GM12873 (cell line): Measurements from ENCODE around the gene FRMD5.

Experiments used
- TF ChIP-seq, protein P1 (sequence below): IDR thresholded peaks from 2 replicates; pipeline ENCODE4 v1.5.1; 2012; ENCODE audit warnings: low read depth, mild to moderate bottlenecking, moderate library complexity, low read length, control low read depth; ENCODE audit not compliant: insufficient read depth; ENCODE audit errors: missing control alignments

The FRMD5 gene

DNA sequence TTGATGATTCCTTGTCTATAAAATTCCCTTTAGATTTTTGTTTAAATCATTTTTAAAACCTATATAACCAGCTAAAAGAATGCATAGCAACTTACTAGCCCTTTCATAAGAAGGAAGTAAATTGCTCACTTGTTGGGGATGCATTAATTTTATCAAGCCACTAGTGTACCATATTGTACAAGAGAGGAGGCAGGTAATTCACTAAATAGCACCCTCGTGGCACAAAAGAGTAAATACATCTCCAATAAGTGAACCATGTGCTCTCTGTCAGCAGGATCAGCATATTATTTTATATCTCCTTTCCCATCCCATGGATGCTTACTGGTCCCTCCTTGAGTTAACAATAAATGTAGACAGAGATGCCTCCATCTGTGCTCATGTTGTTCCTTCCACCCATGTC lies 34.3 kb downstream of the FRMD5 start:
- TF ChIP-seq, protein P1, sequence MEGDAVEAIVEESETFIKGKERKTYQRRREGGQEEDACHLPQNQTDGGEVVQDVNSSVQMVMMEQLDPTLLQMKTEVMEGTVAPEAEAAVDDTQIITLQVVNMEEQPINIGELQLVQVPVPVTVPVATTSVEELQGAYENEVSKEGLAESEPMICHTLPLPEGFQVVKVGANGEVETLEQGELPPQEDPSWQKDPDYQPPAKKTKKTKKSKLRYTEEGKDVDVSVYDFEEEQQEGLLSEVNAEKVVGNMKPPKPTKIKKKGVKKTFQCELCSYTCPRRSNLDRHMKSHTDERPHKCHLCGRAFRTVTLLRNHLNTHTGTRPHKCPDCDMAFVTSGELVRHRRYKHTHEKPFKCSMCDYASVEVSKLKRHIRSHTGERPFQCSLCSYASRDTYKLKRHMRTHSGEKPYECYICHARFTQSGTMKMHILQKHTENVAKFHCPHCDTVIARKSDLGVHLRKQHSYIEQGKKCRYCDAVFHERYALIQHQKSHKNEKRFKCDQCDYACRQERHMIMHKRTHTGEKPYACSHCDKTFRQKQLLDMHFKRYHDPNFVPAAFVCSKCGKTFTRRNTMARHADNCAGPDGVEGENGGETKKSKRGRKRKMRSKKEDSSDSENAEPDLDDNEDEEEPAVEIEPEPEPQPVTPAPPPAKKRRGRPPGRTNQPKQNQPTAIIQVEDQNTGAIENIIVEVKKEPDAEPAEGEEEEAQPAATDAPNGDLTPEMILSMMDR: no peak

DNA sequence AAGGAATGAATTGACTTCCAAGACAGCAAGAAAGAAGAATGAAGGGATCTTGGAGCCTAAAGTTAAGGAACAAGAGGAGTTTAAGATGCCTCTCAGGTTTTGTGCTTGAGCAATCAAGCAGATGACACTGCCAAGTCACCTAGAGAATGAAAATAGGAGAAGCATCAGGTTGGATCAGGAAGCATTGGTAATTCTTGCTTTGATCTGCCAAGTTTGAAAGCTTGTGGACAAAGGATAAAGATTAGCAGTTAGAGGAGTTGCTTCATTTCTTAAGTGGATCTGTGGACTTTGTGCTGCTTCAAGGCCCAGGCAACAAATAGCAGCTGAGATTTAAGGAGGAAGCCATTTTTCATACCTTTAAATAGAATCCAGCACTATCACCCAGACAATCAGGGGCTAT lies 35.6 kb downstream of the FRMD5 start:
- TF ChIP-seq, protein P1: no peak

DNA sequence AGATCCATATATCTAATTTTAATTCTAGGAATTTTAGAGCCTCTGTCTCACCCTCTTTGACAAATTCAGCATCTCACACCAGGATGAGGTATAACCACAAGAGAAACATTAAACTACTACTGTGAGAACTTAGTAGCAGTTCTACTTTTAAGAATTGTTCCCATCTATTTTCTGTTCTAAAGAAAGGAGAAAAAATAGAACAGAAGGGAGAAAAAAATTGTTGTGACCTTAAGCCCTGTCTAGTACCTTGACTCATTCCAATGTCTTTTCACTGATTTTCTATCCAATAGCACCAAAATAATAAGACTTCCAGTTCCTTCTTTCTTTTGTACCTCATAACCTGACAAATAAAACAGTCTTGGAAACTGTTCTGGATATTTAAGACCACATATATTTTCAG lies 37.0 kb downstream of the FRMD5 start:
- TF ChIP-seq, protein P1: no peak

DNA sequence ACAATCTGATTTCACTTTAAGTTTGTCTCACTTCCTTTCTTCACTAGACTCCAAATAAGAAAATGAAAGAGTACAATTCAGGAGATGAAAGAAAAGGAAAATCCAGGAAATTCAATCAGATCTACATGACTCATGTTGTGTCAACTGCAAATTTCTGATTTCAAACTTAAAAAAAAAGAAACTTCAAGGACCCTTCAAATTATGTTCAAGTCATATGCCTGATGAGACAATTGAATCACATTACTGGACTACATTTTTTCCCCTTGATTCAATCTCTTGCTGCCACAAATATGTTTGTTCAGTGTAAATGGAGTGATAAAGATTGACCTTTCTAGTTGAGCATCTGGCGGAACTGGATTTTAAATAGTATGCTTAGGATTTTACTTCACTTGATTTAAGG lies 37.4 kb downstream of the FRMD5 start:
- TF ChIP-seq, protein P1: no peak

DNA sequence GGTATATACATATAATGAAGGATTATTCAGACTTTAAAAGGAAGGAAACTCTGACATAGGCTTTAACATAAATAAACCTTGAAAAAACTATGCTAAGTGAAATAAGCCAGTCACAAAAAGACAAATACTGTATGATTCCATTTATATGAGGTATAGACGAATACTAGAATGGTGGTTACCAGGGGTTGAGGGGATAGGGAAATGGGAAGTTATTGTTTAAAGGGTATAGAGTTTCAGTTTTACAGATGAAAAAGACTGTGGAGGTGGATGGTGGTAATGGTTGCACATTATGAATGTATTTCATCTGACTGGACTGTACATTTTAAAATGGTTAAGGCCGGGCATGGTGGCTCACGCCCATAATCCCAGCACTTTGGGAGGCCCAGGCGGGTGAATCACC lies 41.7 kb downstream of the FRMD5 start:
- TF ChIP-seq, protein P1: no peak

DNA sequence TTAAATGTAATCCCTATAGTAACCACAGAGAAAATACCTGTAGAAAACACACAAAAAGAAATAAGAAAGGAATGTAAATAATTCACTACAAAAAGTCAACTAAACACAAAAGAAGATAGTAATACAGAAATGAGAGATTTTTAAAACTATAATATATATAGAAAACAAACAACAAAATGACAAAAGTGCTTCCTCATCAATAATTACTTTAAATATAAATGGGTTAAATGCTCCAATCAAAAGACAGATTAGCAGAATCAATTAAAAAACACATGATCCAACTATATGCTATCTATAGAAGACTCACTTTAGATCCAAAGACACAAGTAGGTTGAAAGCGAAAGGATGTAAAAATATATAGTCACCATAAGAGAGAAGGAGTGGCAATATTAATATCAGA lies 45.8 kb downstream of the FRMD5 start:
- TF ChIP-seq, protein P1: no peak

DNA sequence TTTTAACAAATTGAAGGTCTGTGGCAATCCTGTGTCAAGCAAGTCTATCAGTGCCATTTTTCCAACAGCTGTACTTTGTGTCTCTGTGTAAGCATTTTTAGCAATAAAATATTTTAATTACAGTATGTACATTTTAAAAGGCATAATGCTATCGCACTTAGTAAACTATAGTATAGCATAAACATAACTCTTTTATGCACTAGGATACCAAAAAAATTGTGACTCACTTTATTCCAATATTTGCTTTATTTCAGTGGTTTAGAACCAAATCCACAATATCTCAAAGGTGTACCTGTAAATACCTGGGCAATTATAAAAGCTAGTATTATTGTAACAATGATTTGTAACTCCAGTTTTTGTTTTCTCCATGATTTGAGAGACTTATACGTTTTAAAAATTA lies 46.5 kb downstream of the FRMD5 start:
- TF ChIP-seq, protein P1: no peak
